HEK293 (cell line): ENCODE results near the gene NFE2L3.

ENCODE experiments used
- CTCF ChIA-PET: fragments of 350-600 bp; formaldehyde crosslinking; extraction: SDS; loops from one replicate; lab custom pipeline; 2021; ENCODE audit warnings: antibody characterized with exemption; lab: Yijun Ruan, JAX
- POLR2A ChIA-PET: fragments of 300-600 bp; formaldehyde crosslinking; extraction: SDS; loops from one replicate; lab custom pipeline; 2020; ENCODE audit warnings: antibody characterized with exemption, inconsistent platforms; lab: Yijun Ruan, JAX
- H3K27ac ChIP-seq: fragments of 200-500 bp; sonication (Bioruptor generic); 2 replicates; pipeline ENCODE4 v1.5.1; 2014; ENCODE audit warnings: low read depth, low read length, control low read depth, inconsistent platforms; ENCODE audit errors: extremely low read depth
- H3K36me3 ChIP-seq, 2 experiments: fragments of 200-500 bp in 1 of 2; sonication (Bioruptor generic) in 1 of 2; 1 replicate in 1 of 2; 2 replicates in 1 of 2; pipeline ENCODE4 v1.5.1; 2014 to 2017; ENCODE audit warnings: inconsistent platforms in 2 of 2, low read length in 2 of 2; ENCODE audit not compliant: control insufficient read depth in 2 of 2, insufficient read depth in 1 of 2
- H3K4me1 ChIP-seq: fragments of 200-500 bp; sonication (Bioruptor generic); 2 replicates; pipeline ENCODE4 v1.5.1; 2014; ENCODE audit warnings: mild to moderate bottlenecking, low read length, inconsistent platforms; ENCODE audit not compliant: control insufficient read depth, insufficient read depth
- H3K4me3 ChIP-seq: 2 replicates; pipeline ENCODE4 v1.5.1; 2011; ENCODE audit warnings: low read depth, mild to moderate bottlenecking, control low read depth, low read length, moderate library complexity
- H3K9me3 ChIP-seq: fragments of 200-500 bp; sonication (Bioruptor generic); 2 replicates; pipeline ENCODE4 v1.5.1; 2014; ENCODE audit warnings: low read depth, low read length, inconsistent platforms; ENCODE audit not compliant: control insufficient read depth, insufficient read depth
- ATF2 ChIP-seq: fragments of 450-650 bp; formaldehyde crosslinking; IDR thresholded peaks from 2 replicates; pipeline ENCODE4 v1.5.1; 2016; ENCODE audit warnings: missing biosample characterization, missing genetic modification characterization, low read depth
- GLI4 ChIP-seq: fragments of 450-650 bp; formaldehyde crosslinking; IDR thresholded peaks from 2 replicates; pipeline ENCODE4 v1.5.1; 2016; ENCODE audit warnings: missing biosample characterization, missing genetic modification characterization
- MZF1 ChIP-seq: fragments of 450-650 bp; formaldehyde crosslinking; IDR thresholded peaks from 2 replicates; pipeline ENCODE4 v1.5.1; 2017; ENCODE audit warnings: missing biosample characterization, missing genetic modification characterization, borderline replicate concordance
- SALL2 ChIP-seq: fragments of 450-650 bp; formaldehyde crosslinking; IDR thresholded peaks from 2 replicates; pipeline ENCODE4 v1.5.0; 2017; ENCODE audit warnings: missing biosample characterization, mild to moderate bottlenecking, missing genetic modification characterization, borderline replicate concordance
- ZFHX2 ChIP-seq: fragments of 450-650 bp; formaldehyde crosslinking; conservative IDR thresholded peaks from 2 replicates; pipeline ENCODE4 v1.5.1; 2016; ENCODE audit warnings: missing biosample characterization, missing genetic modification characterization
- ZNF112 ChIP-seq: fragments of 450-650 bp; formaldehyde crosslinking; IDR thresholded peaks from 2 replicates; pipeline ENCODE4 v1.5.0; 2017; ENCODE audit warnings: missing biosample characterization, missing genetic modification characterization
- ZNF16 ChIP-seq: fragments of 450-650 bp; formaldehyde crosslinking; IDR thresholded peaks from 2 replicates; pipeline ENCODE4 v1.5.1; 2016; ENCODE audit warnings: low read depth, missing biosample characterization, missing genetic modification characterization
- ZNF239 ChIP-seq: fragments of 450-650 bp; formaldehyde crosslinking; IDR thresholded peaks from 2 replicates; pipeline ENCODE4 v1.5.1; 2016; ENCODE audit warnings: missing biosample characterization, missing genetic modification characterization
- ZNF354C ChIP-seq: fragments of 450-650 bp; formaldehyde crosslinking; IDR thresholded peaks from 2 replicates; pipeline ENCODE4 v1.5.1; 2016; ENCODE audit warnings: missing biosample characterization, missing genetic modification characterization, low read depth, borderline replicate concordance
- ZNF366 ChIP-seq: fragments of 450-650 bp; formaldehyde crosslinking; conservative IDR thresholded peaks from 2 replicates; pipeline ENCODE4 v1.5.1; 2016; ENCODE audit warnings: missing biosample characterization, missing genetic modification characterization
- ZNF37A ChIP-seq: fragments of 450-650 bp; IDR thresholded peaks from 2 replicates; pipeline ENCODE4 v1.5.1; 2018; ENCODE audit warnings: missing biosample characterization, missing genetic modification characterization
- ZNF398 ChIP-seq: fragments of 450-650 bp; formaldehyde crosslinking; IDR thresholded peaks from 2 replicates; pipeline ENCODE4 v1.5.1; 2017; ENCODE audit warnings: missing biosample characterization, missing genetic modification characterization
- ZNF416 ChIP-seq: fragments of 450-650 bp; formaldehyde crosslinking; IDR thresholded peaks from 2 replicates; pipeline ENCODE4 v1.5.1; 2016; ENCODE audit warnings: missing biosample characterization, missing genetic modification characterization
- ZNF473 ChIP-seq: fragments of 450-650 bp; formaldehyde crosslinking; IDR thresholded peaks from 2 replicates; pipeline ENCODE4 v1.5.1; 2017; ENCODE audit warnings: missing biosample characterization, missing genetic modification characterization
- ZNF529 ChIP-seq: fragments of 450-650 bp; formaldehyde crosslinking; IDR thresholded peaks from 2 replicates; pipeline ENCODE4 v1.5.1; 2017; ENCODE audit warnings: missing genetic modification characterization, missing biosample characterization; ENCODE audit not compliant: insufficient replicate concordance
- ZNF639 ChIP-seq: fragments of 450-650 bp; formaldehyde crosslinking; IDR thresholded peaks from 2 replicates; pipeline ENCODE4 v1.5.1; 2016; ENCODE audit warnings: missing biosample characterization, missing genetic modification characterization
- ZNF654 ChIP-seq: fragments of 450-650 bp; formaldehyde crosslinking; IDR thresholded peaks from 2 replicates; pipeline ENCODE4 v1.5.1; 2016; ENCODE audit warnings: low read depth, missing biosample characterization, missing genetic modification characterization
- ZNF660 ChIP-seq: fragments of 450-650 bp; IDR thresholded peaks from 2 replicates; pipeline ENCODE4 v1.5.1; 2018; ENCODE audit warnings: missing biosample characterization, mild to moderate bottlenecking, missing genetic modification characterization
- ZNF677 ChIP-seq: fragments of 450-650 bp; IDR thresholded peaks from 2 replicates; pipeline ENCODE4 v1.5.0; 2018; ENCODE audit warnings: missing biosample characterization, mild to moderate bottlenecking, missing genetic modification characterization, moderate library complexity
- ZNF704 ChIP-seq: fragments of 450-650 bp; formaldehyde crosslinking; IDR thresholded peaks from 2 replicates; pipeline ENCODE4 v1.5.1; 2016; ENCODE audit warnings: missing biosample characterization, missing genetic modification characterization
- ZSCAN23 ChIP-seq: fragments of 450-650 bp; formaldehyde crosslinking; IDR thresholded peaks from 2 replicates; pipeline ENCODE4 v1.5.1; 2016; ENCODE audit warnings: missing biosample characterization, missing genetic modification characterization

NFE2L3 gene

GRCh38 chr7:26198781-26199169 lies 46.8 kb downstream of the NFE2L3 start:
- TF ChIP-seq ZNF112 (tag by site-specific recombination) (no peak), ZNF366 (tag by site-specific recombination) (0 out of 2 replicates have a peak, but pooled peaks have one; percentile 14), ZNF660 (tag by site-specific recombination) (0 out of 2 replicates have a peak, but pooled peaks have one; percentile 0)
- TF ChIP-seq, all 188 proteins: peak for 2
- POLR2A ChIA-PET: interaction anchor here (0.5 to 6.0 kb wide), 6 partner anchors 10 to 336 kb away, joined by 3 to 56 read pairs (median 4); partner anchors contain the start of gene NFE2L3
- peak overlapping the region; percentile 100 for H3K4me3 ChIP-seq
- 0 out of 2 replicates have a peak, but pooled peaks cover 5% of the 10 kb centered on the region for H3K4me1 ChIP-seq
- no peaks in the 10 kb centered on the region for H3K9me3 ChIP-seq
- peak overlapping the region; percentile 100; the same call in 1 of the 2 replicates for H3K27ac ChIP-seq
- H3K36me3 ChIP-seq: peaks cover 39 to 68% of the 10 kb centered on the region in 2 experiments
- CTCF ChIA-PET: interaction anchor here (0.7 to 3.9 kb wide), 10 partner anchors 10 to 612 kb away, joined by 3 to 48 read pairs (median 4); partner anchors contain the start of gene NFE2L3

GRCh38 chr7:26199301-26200037 lies 47.5 kb downstream of the NFE2L3 start:
- Histone ChIP-seq H3K36me3 (peaks cover 33 to 65% of the 10 kb centered on the region in 2 experiments), H3K4me3 (peak overlapping the region; percentile 100), H3K9me3 (no peaks in the 10 kb centered on the region), H3K27ac (peak overlapping the region; percentile 100), H3K4me1 (0 out of 2 replicates have a peak, but pooled peaks cover 5% of the 10 kb centered on the region)
- POLR2A ChIA-PET: interaction anchor here (0.5 to 6.0 kb wide), 25 partner anchors 8 to 1255 kb away, joined by 3 to 56 read pairs (median 4); partner anchors contain the start of genes HOXA5, HOXA7, NFE2L3 and SNX10
- TF ChIP-seq ZNF654 (tag by site-specific recombination): no peak
- TF ChIP-seq ZNF37A: no peak
- TF ChIP-seq ATF2 (tag by site-specific recombination): no peak
- TF ChIP-seq ZFHX2: no peak
- no peak for TF ChIP-seq ZNF16
- no peak for TF ChIP-seq MZF1
- TF ChIP-seq ZNF639: no peak
- TF ChIP-seq ZNF529: no peak
- no peak for TF ChIP-seq SALL2 (tag by site-specific recombination)
- no peak for TF ChIP-seq ZNF704 (tag by site-specific recombination)
- no peak for TF ChIP-seq ZNF398 (tag by site-specific recombination)
- no peak for TF ChIP-seq ZNF677 (tag by site-specific recombination)
- no peak for TF ChIP-seq ZNF354C (tag by site-specific recombination)
- no peak for TF ChIP-seq ZNF239 (tag by site-specific recombination)
- TF ChIP-seq ZSCAN23 (tag by site-specific recombination): no peak
- TF ChIP-seq ZNF473 (tag by site-specific recombination): no peak
- TF ChIP-seq ZNF416 (tag by site-specific recombination): no peak
- TF ChIP-seq GLI4 (tag by site-specific recombination): no peak
- CTCF ChIA-PET: interaction anchor here (0.7 to 3.9 kb wide), 5 partner anchors 11 to 612 kb away, joined by 3 to 48 read pairs (median 10); no protein-coding TSS in a partner anchor
